Immature natural killer cell (primary cell): ENCODE data around the gene NONO. TPM values are rescaled to one million over a fixed set of nuclear protein-coding genes. Genes with fewer than 3 reads are reported as not detected.

Source experiments
- DNase-seq, 3 donors: peaks; one replicate each; pipeline ENCODE4 v3.0.0; 2022; ENCODE audit warnings: mixed read lengths in 1 of 3
- H3K27ac Mint-ChIP-seq, 6 donors: one replicate each; pipeline ENCODE4 v1.8.0; 2020; ENCODE audit warnings: mixed read lengths in 6 of 6, mild to moderate bottlenecking in 5 of 6, inconsistent platforms in 4 of 6, moderate library complexity in 3 of 6
- H3K27me3 Mint-ChIP-seq, 3 donors: one replicate each; pipeline ENCODE4 v1.8.0; 2020 to 2021; ENCODE audit warnings: low read depth in 3 of 3, mild to moderate bottlenecking in 3 of 3, mixed read lengths in 3 of 3, moderate library complexity in 3 of 3, inconsistent platforms in 1 of 3
- H3K36me3 Mint-ChIP-seq, 3 donors: one replicate each; pipeline ENCODE4 v1.8.0; 2020; ENCODE audit warnings: mixed read lengths in 3 of 3, inconsistent platforms in 2 of 3, mild to moderate bottlenecking in 2 of 3
- H3K4me1 Mint-ChIP-seq, 2 donors: one replicate each; pipeline ENCODE4 v1.8.0; 2020; ENCODE audit warnings: inconsistent platforms in 2 of 2, mild to moderate bottlenecking in 2 of 2, mixed read lengths in 2 of 2, moderate library complexity in 1 of 2
- H3K4me3 Mint-ChIP-seq, 5 donors: one replicate each; pipeline ENCODE4 v1.8.0; 2020; ENCODE audit warnings: mild to moderate bottlenecking in 5 of 5, mixed read lengths in 5 of 5, inconsistent platforms in 3 of 5, moderate library complexity in 3 of 5
- H3K9me3 Mint-ChIP-seq, 6 donors: one replicate each; pipeline ENCODE4 v1.8.0; 2020; ENCODE audit warnings: mild to moderate bottlenecking in 6 of 6, mixed read lengths in 6 of 6, inconsistent platforms in 4 of 6, moderate library complexity in 3 of 6
- polyA plus RNA-seq, 3 donors: library from polyadenylated mRNA; unstranded; fragments of 300-500 nt; fragmentation: Illumina TruSeq; gene quantifications; one replicate each; pipeline ENCODE4 v1.2.3, GENCODE V29; 2021

The NONO gene
- polyA plus RNA-seq: 100 to 1,000 TPM; 150 to 230 (median 188) TPM

GRCh38 chrX:71283403-71284143, at the start of gene NONO:
Gene NONO, plus strand, starts transcription at chrX:71283635. Its CDS starts 7,003 bp downstream, at chrX:71290638.
- H3K9me3 Mint-ChIP-seq: no peaks in the 10 kb centered on the region

GRCh38 chrX:71235482-71235881, 48.0 kb upstream of the NONO start:
- Mint-ChIP-seq H3K4me1 (no peaks in the 10 kb centered on the region), H3K27me3 (peaks cover 0 to 10% (median 8%) of the 10 kb centered on the region in 3 donors), H3K9me3 (no peaks in the 10 kb centered on the region), H3K36me3 (peaks cover 2 to 11% (median 6%) of the 10 kb centered on the region in 3 donors), H3K4me3 (no peak overlapping the region), H3K27ac (no peak overlapping the region)
- no peak for DNase-seq

More at GRCh38 chrX:71283403-71284143, at the start of gene NONO:
- H3K36me3 Mint-ChIP-seq: no peaks in the 10 kb centered on the region
- peaks cover 32 to 39% of the 10 kb centered on the region in 2 donors for H3K4me1 Mint-ChIP-seq
- peak within 1 kb of the TSS; percentile 97 to 98 (median 98) for H3K4me3 Mint-ChIP-seq
- peak within 1 kb of the TSS; percentile 96 to 99 (median 98) for H3K27ac Mint-ChIP-seq
- peak; percentile 88 to 93 (median 91) for DNase-seq
- H3K27me3 Mint-ChIP-seq: peaks cover 7 to 18% (median 10%) of the 10 kb centered on the region in 3 donors

DNA sequence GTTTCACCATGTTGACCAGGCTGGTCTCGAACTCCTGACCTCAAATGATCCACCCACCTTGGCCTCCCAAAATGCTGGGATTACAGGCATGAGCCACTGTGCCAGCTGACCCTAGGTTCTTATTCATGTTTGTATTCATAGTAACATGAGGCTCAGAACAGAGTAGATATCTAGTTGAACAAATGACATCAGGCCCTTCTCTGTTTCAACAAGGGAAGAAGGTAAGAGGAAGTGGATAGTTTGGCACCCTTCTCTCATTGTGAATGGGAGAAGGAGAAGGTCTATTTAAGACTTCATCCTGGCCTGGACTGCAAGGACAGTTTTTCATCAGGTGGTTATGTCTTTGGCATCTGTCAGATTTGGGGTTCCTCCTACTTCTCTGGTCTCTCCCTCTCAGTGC, 46.6 kb upstream of the NONO start:
- no peak overlapping the region for H3K27ac Mint-ChIP-seq

DNA sequence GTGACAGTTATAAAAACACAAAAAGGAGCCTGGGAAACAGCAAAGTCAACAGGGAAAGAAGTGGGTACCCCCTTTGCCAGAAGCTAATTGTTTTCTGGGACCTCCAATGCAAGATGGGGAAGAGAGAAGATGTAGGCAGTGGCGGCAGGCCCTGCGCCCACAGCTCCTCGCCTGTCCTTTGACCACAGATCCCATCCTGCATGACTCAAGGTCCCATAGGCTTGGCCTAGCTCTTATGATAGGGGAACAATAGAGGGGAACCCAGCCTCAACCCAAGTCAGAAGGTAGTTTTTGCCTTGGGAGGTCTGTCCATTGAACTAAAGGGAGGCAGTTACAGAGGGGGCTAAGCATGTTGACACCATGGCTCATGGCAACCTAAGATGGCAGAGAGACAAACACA, 43.7 kb upstream of the NONO start:
- DNase-seq: no peak
- H3K4me1 Mint-ChIP-seq: no peaks in the 10 kb centered on the region
- peaks cover 5 to 25% (median 19%) of the 10 kb centered on the region in 3 donors for H3K36me3 Mint-ChIP-seq
- no peaks in the 10 kb centered on the region for H3K9me3 Mint-ChIP-seq
- no peak overlapping the region for H3K27ac Mint-ChIP-seq
- peaks cover 0 to 13% (median 8%) of the 10 kb centered on the region in 3 donors for H3K27me3 Mint-ChIP-seq
- H3K4me3 Mint-ChIP-seq: no peak overlapping the region

More for the DNA sequence above, 46.6 kb upstream of the NONO start:
- DNase-seq: no peak
- Mint-ChIP-seq H3K4me1 (no peaks in the 10 kb centered on the region), H3K9me3 (no peaks in the 10 kb centered on the region), H3K4me3 (no peak overlapping the region), H3K27me3 (peaks cover 0 to 11% (median 10%) of the 10 kb centered on the region in 3 donors), H3K36me3 (peaks cover 5 to 15% (median 12%) of the 10 kb centered on the region in 3 donors)

DNA sequence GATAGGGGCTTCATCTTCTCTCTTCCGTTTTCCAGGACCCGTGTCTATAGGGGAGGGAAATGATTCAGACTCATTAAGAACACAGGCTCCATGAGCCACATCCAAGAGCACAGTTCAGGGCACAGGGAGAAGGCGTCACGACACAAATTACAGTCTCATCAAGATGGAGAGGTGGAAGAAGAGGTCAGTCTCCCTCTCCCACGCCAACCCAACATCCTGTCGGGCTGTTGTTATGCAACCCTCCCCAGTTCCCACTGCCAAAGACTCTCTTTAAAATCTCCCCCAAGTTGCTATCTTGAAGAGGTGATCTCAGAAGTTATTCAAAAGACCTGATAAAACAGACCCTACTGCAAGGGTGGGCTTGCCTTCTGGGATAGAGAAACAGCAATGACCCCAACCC, 42.1 kb upstream of the NONO start:
- Mint-ChIP-seq H3K4me1 (no peaks in the 10 kb centered on the region), H3K4me3 (no peak overlapping the region), H3K36me3 (peaks cover 9 to 34% (median 24%) of the 10 kb centered on the region in 3 donors)

GRCh38 chrX:71244359-71245128, 38.9 kb upstream of the NONO start:
- H3K4me1 Mint-ChIP-seq: no peaks in the 10 kb centered on the region
- no peaks in the 10 kb centered on the region for H3K9me3 Mint-ChIP-seq
- H3K27me3 Mint-ChIP-seq: peaks cover 0 to 11% (median 9%) of the 10 kb centered on the region in 3 donors
- no peak overlapping the region for H3K27ac Mint-ChIP-seq
- no peak overlapping the region for H3K4me3 Mint-ChIP-seq
- DNase-seq: no peak
- H3K36me3 Mint-ChIP-seq: peaks cover 9 to 40% (median 19%) of the 10 kb centered on the region in 3 donors

More for the DNA sequence above, 42.1 kb upstream of the NONO start:
- no peaks in the 10 kb centered on the region for H3K9me3 Mint-ChIP-seq
- no peak for DNase-seq
- peaks cover 0 to 14% (median 13%) of the 10 kb centered on the region in 3 donors for H3K27me3 Mint-ChIP-seq
- peak overlapping the region in 1 of 6 donors; percentile 14 for H3K27ac Mint-ChIP-seq

DNA sequence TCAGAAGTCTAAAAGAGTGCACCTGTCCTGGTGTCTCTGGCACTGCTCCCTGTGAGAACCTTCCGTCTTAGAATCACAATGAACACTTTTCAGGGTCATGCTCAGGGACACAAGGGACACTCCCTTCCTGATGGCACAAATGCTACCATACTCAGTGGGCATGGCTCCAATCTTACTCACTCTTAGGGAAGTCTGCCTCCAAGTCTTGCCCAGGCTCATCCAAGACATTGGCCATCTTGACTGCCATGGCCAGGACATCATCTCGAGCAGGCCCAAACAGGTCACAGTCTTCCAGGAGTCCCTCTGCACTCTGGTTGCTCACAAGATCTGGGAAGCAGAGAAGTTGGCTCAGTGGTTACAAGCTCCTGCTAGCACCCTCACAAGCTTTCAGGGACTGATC, 38.3 kb upstream of the NONO start:
- peak overlapping the region in 1 of 6 donors; percentile 4 for H3K27ac Mint-ChIP-seq
- H3K4me3 Mint-ChIP-seq: no peak overlapping the region
- H3K27me3 Mint-ChIP-seq: peaks cover 0 to 8% (median 7%) of the 10 kb centered on the region in 3 donors
- H3K36me3 Mint-ChIP-seq: peaks cover 9 to 40% (median 16%) of the 10 kb centered on the region in 3 donors
- H3K4me1 Mint-ChIP-seq: no peaks in the 10 kb centered on the region
- no peaks in the 10 kb centered on the region for H3K9me3 Mint-ChIP-seq
- DNase-seq: no peak

DNA sequence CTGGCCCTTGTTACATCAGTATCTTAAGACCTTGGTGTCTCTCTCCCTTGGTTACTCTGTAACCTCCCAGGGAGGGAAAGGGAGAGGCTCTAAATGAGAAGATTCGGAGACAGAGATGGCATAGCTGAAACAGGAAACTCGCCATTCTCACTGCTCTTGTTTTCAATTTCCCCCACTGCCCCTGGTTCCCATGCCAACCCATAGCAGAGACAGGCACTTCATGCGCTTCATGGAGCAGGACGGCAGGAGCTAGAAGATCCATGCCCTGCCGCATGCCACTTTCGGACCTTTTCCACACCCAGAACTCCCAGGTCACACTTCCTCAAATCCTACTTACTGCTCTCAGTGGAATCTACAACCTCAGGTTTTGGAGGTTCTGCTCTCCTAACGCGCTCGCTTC, 32.6 kb upstream of the NONO start:
- Mint-ChIP-seq H3K27ac (peak overlapping the region in 1 of 6 donors; percentile 2), H3K27me3 (peaks cover 6 to 17% (median 15%) of the 10 kb centered on the region in 3 donors), H3K36me3 (peaks cover 0 to 10% (median 0%) of the 10 kb centered on the region in 3 donors), H3K4me1 (peaks cover 15 to 18% of the 10 kb centered on the region in 2 donors), H3K9me3 (no peaks in the 10 kb centered on the region), H3K4me3 (peak overlapping the region in 1 of 5 donors; percentile 22)
- DNase-seq: no peak

GRCh38 chrX:71251466-71251973, 31.9 kb upstream of the NONO start:
- Mint-ChIP-seq H3K4me1 (peaks cover 16 to 19% of the 10 kb centered on the region in 2 donors), H3K27ac (peak overlapping the region in 1 of 6 donors; percentile 2), H3K9me3 (no peaks in the 10 kb centered on the region), H3K36me3 (peaks cover 0 to 9% (median 0%) of the 10 kb centered on the region in 3 donors), H3K4me3 (no peak overlapping the region), H3K27me3 (peaks cover 6 to 19% (median 15%) of the 10 kb centered on the region in 3 donors)
- no peak for DNase-seq

DNA sequence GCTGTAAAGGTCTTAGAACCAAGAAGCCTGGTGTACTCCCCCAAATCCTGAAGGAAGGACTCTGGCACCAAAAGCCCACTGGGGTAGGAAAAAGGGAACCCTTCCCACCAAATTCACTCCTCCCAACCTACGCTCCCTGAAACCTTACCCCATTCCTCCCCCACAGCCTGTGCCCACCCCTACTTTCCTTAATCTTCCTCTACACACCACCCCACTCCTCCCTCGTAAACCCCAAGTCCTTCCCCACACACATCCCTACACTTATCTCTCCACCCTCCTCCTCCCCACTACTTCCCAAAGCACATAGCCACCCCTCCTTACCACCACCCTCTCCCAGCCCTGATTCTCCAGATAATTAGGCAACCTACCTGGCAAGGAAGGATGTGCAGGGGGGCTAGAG, 31.2 kb upstream of the NONO start:
- H3K27ac Mint-ChIP-seq: peak overlapping the region in 2 of 6 donors; percentile 53
- peaks cover 16 to 19% of the 10 kb centered on the region in 2 donors for H3K4me1 Mint-ChIP-seq
- peaks cover 0 to 4% (median 0%) of the 10 kb centered on the region in 3 donors for H3K36me3 Mint-ChIP-seq
- peaks cover 6 to 19% (median 15%) of the 10 kb centered on the region in 3 donors for H3K27me3 Mint-ChIP-seq
- H3K4me3 Mint-ChIP-seq: peak overlapping the region in 3 of 5 donors; percentile 3 to 40 (median 32)
- DNase-seq: no peak
- H3K9me3 Mint-ChIP-seq: no peaks in the 10 kb centered on the region

GRCh38 chrX:71253253-71254091, 30.0 kb upstream of the NONO start:
- H3K27ac Mint-ChIP-seq: peak overlapping the region; percentile 66 to 98 (median 90)
- no peaks in the 10 kb centered on the region for H3K9me3 Mint-ChIP-seq
- H3K36me3 Mint-ChIP-seq: peaks cover 0 to 4% (median 0%) of the 10 kb centered on the region in 3 donors
- H3K4me3 Mint-ChIP-seq: peak overlapping the region; percentile 89 to 93 (median 92)
- H3K27me3 Mint-ChIP-seq: peaks cover 6 to 19% (median 15%) of the 10 kb centered on the region in 3 donors
- DNase-seq: peak; percentile 19 to 35 (median 27)
- peaks cover 16 to 19% of the 10 kb centered on the region in 2 donors for H3K4me1 Mint-ChIP-seq

- peaks cover 0 to 4% (median 0%) of the 10 kb centered on the region in 3 donors for H3K36me3 Mint-ChIP-seq
- DNase-seq: peak; percentile 81 to 83 (median 82)
- H3K27me3 Mint-ChIP-seq: peaks cover 6 to 19% (median 15%) of the 10 kb centered on the region in 3 donors
- H3K27ac Mint-ChIP-seq: peak within 1 kb of the TSS; percentile 85 to 98 (median 92)
- peak within 1 kb of the TSS; percentile 89 to 93 (median 92) for H3K4me3 Mint-ChIP-seq
- H3K9me3 Mint-ChIP-seq: no peaks in the 10 kb centered on the region
- peaks cover 16 to 19% of the 10 kb centered on the region in 2 donors for H3K4me1 Mint-ChIP-seq
These were observed 29.1 kb upstream of the NONO start, which contains the start of gene ZMYM3 for GRCh38 chrX:71254092-71254963. Gene ZMYM3, minus strand, starts transcription at chrX:71254140. Its CDS starts 885 bp downstream, at chrX:71253255.
